Measurements from ENCODE around the gene SPEF2.

Gene SPEF2

DNA sequence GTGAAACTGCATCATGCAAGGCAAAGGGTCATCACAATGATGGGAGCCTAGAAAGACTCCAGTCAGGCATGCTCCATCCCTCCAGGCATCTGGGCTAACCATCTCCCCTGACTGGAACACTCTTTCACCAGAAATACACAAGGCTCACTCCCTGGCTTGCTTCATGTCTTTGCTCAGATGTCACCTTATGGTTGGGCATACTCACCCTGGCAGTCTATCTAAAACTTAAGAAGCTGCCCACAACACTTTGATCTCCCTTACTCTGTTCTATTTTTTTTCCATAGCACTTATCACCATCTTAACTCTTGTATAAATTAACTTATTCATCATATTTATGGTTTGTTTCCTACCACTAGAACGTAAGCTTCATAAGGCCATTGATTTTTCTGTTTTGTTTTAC, 90.0 kb downstream of the SPEF2 start:
- Histone ChIP-seq H3K4me1 (no peaks in the 10 kb centered on the region), H3K9me3 (no peaks in the 10 kb centered on the region), H3K27me3 (no peaks in the 10 kb centered on the region), H3K36me3 (no peaks in the 10 kb centered on the region), H3K4me3 (ENCODE audit: low read depth, low read length) (no peak overlapping the region)
- TF ChIP-seq, protein P1, sequence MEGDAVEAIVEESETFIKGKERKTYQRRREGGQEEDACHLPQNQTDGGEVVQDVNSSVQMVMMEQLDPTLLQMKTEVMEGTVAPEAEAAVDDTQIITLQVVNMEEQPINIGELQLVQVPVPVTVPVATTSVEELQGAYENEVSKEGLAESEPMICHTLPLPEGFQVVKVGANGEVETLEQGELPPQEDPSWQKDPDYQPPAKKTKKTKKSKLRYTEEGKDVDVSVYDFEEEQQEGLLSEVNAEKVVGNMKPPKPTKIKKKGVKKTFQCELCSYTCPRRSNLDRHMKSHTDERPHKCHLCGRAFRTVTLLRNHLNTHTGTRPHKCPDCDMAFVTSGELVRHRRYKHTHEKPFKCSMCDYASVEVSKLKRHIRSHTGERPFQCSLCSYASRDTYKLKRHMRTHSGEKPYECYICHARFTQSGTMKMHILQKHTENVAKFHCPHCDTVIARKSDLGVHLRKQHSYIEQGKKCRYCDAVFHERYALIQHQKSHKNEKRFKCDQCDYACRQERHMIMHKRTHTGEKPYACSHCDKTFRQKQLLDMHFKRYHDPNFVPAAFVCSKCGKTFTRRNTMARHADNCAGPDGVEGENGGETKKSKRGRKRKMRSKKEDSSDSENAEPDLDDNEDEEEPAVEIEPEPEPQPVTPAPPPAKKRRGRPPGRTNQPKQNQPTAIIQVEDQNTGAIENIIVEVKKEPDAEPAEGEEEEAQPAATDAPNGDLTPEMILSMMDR (IDR thresholded peaks at IDR 0.05; ENCODE audit: low read depth, low read length), result no peak
- DNase-seq, result no peak

DNA sequence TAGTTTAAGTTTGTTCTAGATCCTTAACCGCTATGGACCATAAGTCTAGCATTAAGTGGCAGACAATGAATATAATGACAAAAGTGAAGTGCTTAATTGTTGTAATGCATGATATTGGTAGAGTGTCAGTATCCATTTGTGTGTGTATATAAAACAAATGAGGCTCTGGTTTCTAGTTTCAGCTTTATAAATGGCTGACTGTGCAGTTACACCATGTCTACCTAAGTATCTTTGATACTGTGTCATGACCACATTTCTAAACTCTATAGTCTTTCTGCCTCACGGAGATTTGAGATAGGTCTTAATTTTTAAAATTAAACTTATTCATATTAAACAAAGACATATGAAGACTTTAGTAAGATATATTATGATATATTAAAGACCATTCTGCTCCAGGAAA, 92.0 kb downstream of the SPEF2 start:
- TF ChIP-seq, protein P1 (IDR thresholded peaks at IDR 0.05; ENCODE audit: low read depth, low read length), result no peak

DNA sequence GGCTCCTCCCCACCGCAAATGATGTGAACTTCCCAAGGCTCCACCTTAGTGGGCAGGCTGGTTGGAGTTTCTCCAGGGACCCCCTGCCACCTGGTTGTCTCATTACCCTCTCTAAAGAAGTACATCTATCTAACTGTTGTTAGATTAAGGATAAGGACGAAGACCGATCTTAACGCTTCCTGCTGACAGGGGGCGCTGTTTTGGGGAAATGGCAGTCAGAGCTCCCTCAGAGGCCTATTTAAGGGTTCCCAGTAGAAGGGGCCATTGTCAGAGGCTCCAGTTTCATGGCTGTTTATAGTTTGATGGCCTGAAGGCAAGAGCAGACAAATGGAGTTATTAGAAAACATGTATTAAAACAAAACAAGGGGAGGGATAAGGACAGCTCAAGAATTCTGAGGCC, 100.1 kb downstream of the SPEF2 start:
- no peak for DNase-seq
- Histone ChIP-seq H3K4me1 (no peaks in the 10 kb centered on the region), H3K9me3 (no peaks in the 10 kb centered on the region), H3K27me3 (no peaks in the 10 kb centered on the region), H3K4me3 (ENCODE audit: low read depth, low read length) (no peak overlapping the region), H3K36me3 (no peaks in the 10 kb centered on the region)
- TF ChIP-seq, protein P1 (IDR thresholded peaks at IDR 0.05; ENCODE audit: low read depth, low read length), result no peak

More for the DNA sequence above, 92.0 kb downstream of the SPEF2 start:
- Histone ChIP-seq H3K36me3 (no peaks in the 10 kb centered on the region), H3K27me3 (no peaks in the 10 kb centered on the region), H3K9me3 (no peaks in the 10 kb centered on the region), H3K4me1 (no peaks in the 10 kb centered on the region), H3K4me3 (ENCODE audit: low read depth, low read length) (no peak overlapping the region)
- DNase-seq, result no peak

DNA sequence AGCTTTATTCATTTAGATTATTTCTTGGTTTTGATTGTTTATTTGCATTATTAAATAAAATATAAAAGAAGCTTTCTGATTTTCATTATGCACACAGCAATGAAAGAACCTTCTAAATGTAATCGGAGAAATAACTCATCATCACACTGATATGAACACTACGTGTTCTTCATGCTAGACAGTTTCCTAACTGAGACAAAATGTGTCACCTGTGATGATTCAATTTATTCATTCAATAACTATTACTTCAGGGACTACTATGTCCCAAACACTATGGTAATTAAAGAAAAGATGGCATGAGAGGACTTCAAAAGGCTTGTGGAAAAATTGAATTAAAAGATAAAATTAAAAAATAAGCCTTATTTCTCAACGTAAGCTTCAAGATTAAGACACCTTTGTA, 118.1 kb downstream of the SPEF2 start:
- H3K9me3 ChIP-seq, result no peaks in the 10 kb centered on the region
- H3K4me3 ChIP-seq (ENCODE audit: low read depth, low read length), result no peak overlapping the region
- no peak for DNase-seq
- no peaks in the 10 kb centered on the region for H3K36me3 ChIP-seq
- no peaks in the 10 kb centered on the region for H3K4me1 ChIP-seq
- TF ChIP-seq, protein P1 (IDR thresholded peaks at IDR 0.05; ENCODE audit: low read depth, low read length), result no peak
- no peaks in the 10 kb centered on the region for H3K27me3 ChIP-seq

DNA sequence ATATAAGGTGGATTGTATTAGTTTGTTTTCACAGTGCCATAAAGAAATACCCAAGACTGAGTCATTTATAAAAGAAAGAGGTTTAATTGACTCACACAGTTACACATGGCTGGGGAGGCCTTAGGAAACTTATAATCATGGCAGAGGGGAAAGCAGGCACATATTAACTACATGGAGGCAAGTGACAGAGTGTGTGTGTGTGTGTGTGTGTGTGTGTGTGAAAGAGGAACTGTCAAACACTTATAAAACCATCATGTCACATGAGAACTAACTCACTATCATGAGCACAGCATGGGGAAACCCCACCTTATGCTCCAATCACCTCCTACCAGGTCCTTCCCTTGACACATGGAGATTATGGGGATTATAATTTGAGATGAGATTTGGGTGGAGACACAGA, 118.6 kb downstream of the SPEF2 start:
- DNase-seq, result no peak
- Histone ChIP-seq H3K36me3 (no peaks in the 10 kb centered on the region), H3K4me1 (no peaks in the 10 kb centered on the region), H3K27me3 (no peaks in the 10 kb centered on the region), H3K9me3 (no peaks in the 10 kb centered on the region), H3K4me3 (ENCODE audit: low read depth, low read length) (no peak overlapping the region)
- TF ChIP-seq, protein P1 (IDR thresholded peaks at IDR 0.05; ENCODE audit: low read depth, low read length), result no peak

DNA sequence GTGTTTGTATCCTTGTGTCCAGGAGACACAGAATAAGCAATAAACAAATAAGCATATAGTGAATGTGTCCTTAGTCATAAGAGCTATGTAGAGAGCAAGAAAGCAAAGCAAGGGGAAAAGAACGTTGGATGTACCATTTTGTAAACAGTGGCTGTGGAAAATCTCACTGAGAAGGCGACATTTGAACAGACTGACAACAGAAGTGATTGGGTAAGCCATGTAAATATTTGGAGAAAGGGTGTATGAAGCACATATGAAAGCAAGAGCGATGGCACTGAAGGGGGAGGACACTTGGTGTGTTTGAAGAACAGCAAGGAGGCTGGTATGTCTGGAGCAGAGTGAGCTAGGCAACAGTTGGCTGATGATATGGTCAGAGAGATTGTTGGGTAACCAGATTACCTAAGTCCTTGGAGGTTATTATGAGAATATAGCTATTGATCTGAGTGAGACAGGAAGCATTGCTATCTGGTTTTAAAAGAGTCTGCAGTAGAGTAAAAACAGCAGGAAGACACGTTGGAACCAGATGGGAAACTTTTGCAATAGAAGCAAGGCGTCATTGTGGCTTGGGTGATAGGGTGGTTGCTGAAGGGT, 123.6 kb downstream of the SPEF2 start:
- H3K4me3 ChIP-seq (ENCODE audit: low read depth, low read length), result no peak overlapping the region
- no peaks in the 10 kb centered on the region for H3K4me1 ChIP-seq
- H3K27me3 ChIP-seq, result no peaks in the 10 kb centered on the region
- DNase-seq, result no peak
- no peaks in the 10 kb centered on the region for H3K9me3 ChIP-seq
- TF ChIP-seq, protein P1 (IDR thresholded peaks at IDR 0.05; ENCODE audit: low read depth, low read length), result no peak
- H3K36me3 ChIP-seq, result no peaks in the 10 kb centered on the region
